ENCODE measurements around the gene EEF1A1.

GRCh38 chr6:73547036-73547435 is 26.2 kb upstream of the EEF1A1 start:
- TF ChIP-seq CTCF (IDR thresholded peaks at IDR 0.05) = no peak
- TF ChIP-seq POLR2A (IDR thresholded peaks at IDR 0.05) = no peak
- no peak for TF ChIP-seq EP300 (IDR thresholded peaks at IDR 0.05)
